Endothelial cell of umbilical vein (primary cell): ENCODE results near the gene ATG101. TPM values are rescaled to one million over a fixed set of nuclear protein-coding genes. Genes with fewer than 3 reads are reported as not detected.

Experiments
- BruUV-seq: library from RNA; stranded (reverse); fragments of 400-500 nt; replicated peaks from 2 replicates; lab custom pipeline; 2021; lab: Mats Ljungman, UMichigan
- CTCF ChIA-PET: fragments of 300-600, 350-600 bp; sonication (Branson Sonifier 250); formaldehyde crosslinking; loops from one replicate; lab custom pipeline; 2021; ENCODE audit warnings: antibody characterized with exemption, inconsistent platforms; lab: Charles Lee
- POLR2A ChIA-PET: fragments of 300-600, 350-600 bp; sonication (Branson Sonifier 250); formaldehyde crosslinking; loops from one replicate; lab custom pipeline; 2021; ENCODE audit warnings: antibody characterized with exemption, inconsistent platforms; lab: Charles Lee
- DNase-seq: peaks from one replicate; pipeline ENCODE4 v3.0.0-alpha.2; 2011; ENCODE audit warnings: low read depth, low spot score
- FAIRE-seq: peaks from 2 replicates; lab custom pipeline; 2011; peaks lifted over from hg19 to GRCh38; lab: Jason Lieb, UNC
- H2AFZ ChIP-seq: 2 replicates; pipeline ENCODE4 v1.6.0; 2012; ENCODE audit warnings: low read depth, low read length, control low read depth, inconsistent platforms
- H3K27ac ChIP-seq: 2 replicates; pipeline ENCODE4 v1.5.1; 2011; ENCODE audit warnings: low read depth, mild to moderate bottlenecking, control low read depth, low read length, moderate library complexity; ENCODE audit not compliant: insufficient read depth
- H3K27me3 ChIP-seq, 2 experiments: 2 replicates each; pipeline versions ENCODE4 v1.6.0 to v1.6.1; 2011; ENCODE audit warnings: low read length in 2 of 2, mixed read lengths in 1 of 2; ENCODE audit not compliant: control insufficient read depth in 2 of 2, insufficient read depth in 2 of 2
- H3K36me3 ChIP-seq, 2 experiments: 2 replicates in 1 of 2; 3 replicates in 1 of 2; pipeline ENCODE4 v1.5.1; 2011; ENCODE audit warnings: low read length in 2 of 2, mild to moderate bottlenecking in 1 of 2, moderate library complexity in 1 of 2; ENCODE audit not compliant: control insufficient read depth in 2 of 2, insufficient read depth in 2 of 2; ENCODE audit errors: extremely low read depth in 1 of 2
- H3K4me1 ChIP-seq: 3 replicates; pipeline ENCODE4 v1.5.1; 2011; ENCODE audit warnings: mild to moderate bottlenecking, low read length; ENCODE audit not compliant: control insufficient read depth, insufficient read depth; ENCODE audit errors: extremely low read depth
- H3K4me2 ChIP-seq: 2 replicates; pipeline ENCODE4 v1.6.1; 2011; ENCODE audit warnings: low read length, control low read depth, mixed read lengths; ENCODE audit not compliant: insufficient read depth
- H3K4me3 ChIP-seq, 3 experiments: fragments of 200-600 bp in 1 of 3; sonication (generic), shearing (Covaris generic) in 1 of 3; replicated peaks in 1 of 3; 2 replicates each; pipeline ENCODE4 v1.5.1; 2011 to 2016; ENCODE audit warnings: control low read depth in 3 of 3, low read length in 3 of 3, mild to moderate bottlenecking in 2 of 3, inconsistent platforms in 1 of 3, low read depth in 1 of 3, moderate library complexity in 1 of 3; ENCODE audit not compliant: insufficient read depth in 1 of 3
- H3K79me2 ChIP-seq: 2 replicates; pipeline ENCODE4 v1.6.0; 2012; ENCODE audit warnings: low read length, inconsistent platforms; ENCODE audit not compliant: control insufficient read depth, insufficient read depth
- H3K9ac ChIP-seq: replicated peaks from 2 replicates; pipeline ENCODE3; 2011; ENCODE audit warnings: low read length, control low read depth; ENCODE audit not compliant: insufficient read depth; ENCODE audit errors: extremely low read depth
- H3K9me1 ChIP-seq: replicated peaks from 3 replicates; pipeline ENCODE4 v1.6.0; 2011; ENCODE audit warnings: mild to moderate bottlenecking, low read length; ENCODE audit not compliant: control insufficient read depth, insufficient read depth; ENCODE audit errors: extremely low read depth
- H3K9me3 ChIP-seq: replicated peaks from 2 replicates; pipeline ENCODE4 v1.5.1; 2012; ENCODE audit warnings: low read length, inconsistent platforms; ENCODE audit not compliant: control insufficient read depth, insufficient read depth
- H4K20me1 ChIP-seq: replicated peaks from 2 replicates; pipeline ENCODE3; 2011; ENCODE audit warnings: mild to moderate bottlenecking, low read length; ENCODE audit not compliant: control insufficient read depth, insufficient read depth; ENCODE audit errors: extremely low read depth
- CTCF ChIP-seq, 2 donors: IDR thresholded peaks; 1 replicate in 1 of 2; 2 replicates in 1 of 2; pipeline ENCODE4 v1.5.1; 2011; ENCODE audit warnings: low read length in 2 of 2, mild to moderate bottlenecking in 2 of 2, moderate library complexity in 2 of 2, control low read depth in 1 of 2, inconsistent platforms in 1 of 2, low read depth in 1 of 2; ENCODE audit not compliant: insufficient read depth in 1 of 2; ENCODE audit errors: extremely low read depth in 1 of 2
- EZH2 ChIP-seq: IDR thresholded peaks from 2 replicates; pipeline ENCODE4 v1.6.1; 2012; ENCODE audit warnings: borderline replicate concordance, low read depth, mild to moderate bottlenecking, moderate library complexity, low read length, inconsistent platforms; ENCODE audit not compliant: severe bottlenecking
- FOS ChIP-seq: IDR thresholded peaks from 2 replicates; pipeline ENCODE4 v1.6.1; 2011; ENCODE audit warnings: mild to moderate bottlenecking, low read length, moderate library complexity, borderline replicate concordance; ENCODE audit not compliant: insufficient read depth
- GATA2 ChIP-seq: IDR thresholded peaks from 2 replicates; pipeline ENCODE4 v1.7.0; 2011; ENCODE audit warnings: low read depth, mild to moderate bottlenecking, moderate library complexity, mixed read lengths, low read length; ENCODE audit not compliant: insufficient read length, insufficient read depth
- JUN ChIP-seq: IDR thresholded peaks from 2 replicates; pipeline ENCODE4 v1.6.1; 2011; ENCODE audit warnings: borderline replicate concordance, low read depth; ENCODE audit not compliant: insufficient read length, insufficient read depth
- MYC ChIP-seq: IDR thresholded peaks from one replicate; pipeline ENCODE4 v1.6.1; 2011; ENCODE audit warnings: mild to moderate bottlenecking, low read depth, low read length
- POLR2A ChIP-seq: IDR thresholded peaks from 2 replicates; pipeline ENCODE4 v1.6.1; 2012; ENCODE audit warnings: low read depth, mild to moderate bottlenecking, control low read depth, low read length
- POLR2AphosphoS5 ChIP-seq: IDR thresholded peaks from 2 replicates; pipeline ENCODE4 v1.6.1; 2012; ENCODE audit warnings: low read depth, mild to moderate bottlenecking, control low read depth, low read length, moderate library complexity; ENCODE audit not compliant: insufficient read depth
- dilution Hi-C: fragments of 300-500 bp; cut with MboI; formaldehyde crosslinking; loops from one replicate; pipeline ENCODE4 v1.15.0; 2019; ENCODE audit warnings: low sequenced_read_pairs; ENCODE audit not compliant: extremely low pct_ligation_motif_present
- intact Hi-C: fragments of 100-400 bp; cut with micrococcal nuclease; formaldehyde crosslinking; loops from one replicate; pipeline ENCODE4 v1.10.0; 2022
- polyA plus RNA-seq, 4 experiments: library from polyadenylated mRNA; depleted of rRNA in 3 of 4; stranded (reverse) in 3 of 4; unstranded in 1 of 4; fragments of >200 nt; gene quantifications; 2 replicates each; pipeline versions ENCODE4 v1.2.1 to v1.2.3, GENCODE V29; 2011 to 2012; ENCODE audit warnings: missing spikeins in 1 of 4
- total RNA-seq: library from RNA; stranded (reverse); gene quantifications from 2 replicates; pipeline ENCODE4 v1.2.3, GENCODE V29; 2021
- TF ChIP-seq, protein P1 (sequence below): IDR thresholded peaks from 2 replicates; pipeline ENCODE4 v1.6.1; 2011; ENCODE audit not compliant: insufficient read depth, insufficient read length

Gene ATG101
- total and polyA plus RNA-seq, 2 donors (not counting 3 experiments of a cell fraction or from before 2014, with no cell fraction given): 41.6 to 78.4 TPM

DNA sequence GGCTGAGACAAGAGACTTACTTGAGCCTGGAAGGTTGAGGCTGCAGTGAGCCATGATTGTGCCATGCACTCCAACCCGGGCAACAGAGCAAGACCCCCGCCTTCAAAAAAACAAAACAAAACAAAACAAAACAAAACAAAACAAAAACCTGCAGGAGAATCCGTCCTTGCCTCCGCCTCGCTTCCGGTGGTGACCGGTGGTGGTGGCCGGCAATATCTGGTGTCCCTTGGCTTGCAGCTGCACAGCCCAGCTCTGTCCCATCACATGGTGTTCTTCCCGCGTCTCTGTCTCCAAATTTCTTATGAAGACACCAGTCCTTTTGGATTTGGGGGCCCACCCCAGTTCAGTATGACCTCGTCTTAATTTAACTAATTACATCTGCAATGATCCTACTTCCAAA, 19.7 kb downstream of the ATG101 start:
- dilution Hi-C loops: no loop called here

More for the DNA sequence above, 19.7 kb downstream of the ATG101 start:
- CTCF ChIA-PET: interaction anchor here (12.8 kb wide), 1 partner anchor 63 kb away, joined by 452 read pairs; no protein-coding TSS in a partner anchor
- Histone ChIP-seq H3K9me3 (no peaks in the 10 kb centered on the region), H3K79me2 (no peaks in the 10 kb centered on the region), H3K4me2 (no peak overlapping the region), H3K9ac (no peak overlapping the region), H3K4me3 (no peak overlapping the region), H3K4me1 (no peaks in the 10 kb centered on the region), H4K20me1 (no peaks in the 10 kb centered on the region), H3K27ac (no peak overlapping the region), H2AFZ (no peak overlapping the region), H3K36me3 (no peaks in the 10 kb centered on the region), H3K9me1 (no peaks in the 10 kb centered on the region), H3K27me3 (peaks cover 17% of the 10 kb centered on the region in 2 experiments)
- FAIRE-seq: no peak
- intact Hi-C loops: no loop called here
- no TSS peak for BruUV-seq
- DNase-seq: no peak
- TF ChIP-seq MYC (no peak), EZH2 (no peak), POLR2AphosphoS5 (no peak), POLR2A (no peak), CTCF (IDR thresholded peaks at IDR 0.05; ENCODE audit: extremely low read depth in 1 of 2, insufficient read depth in 1 of 2, low read depth in 1 of 2, low read length in 2 of 2) (no peak), JUN (no peak), GATA2 (no peak), FOS (no peak)
- TF ChIP-seq, protein P1, sequence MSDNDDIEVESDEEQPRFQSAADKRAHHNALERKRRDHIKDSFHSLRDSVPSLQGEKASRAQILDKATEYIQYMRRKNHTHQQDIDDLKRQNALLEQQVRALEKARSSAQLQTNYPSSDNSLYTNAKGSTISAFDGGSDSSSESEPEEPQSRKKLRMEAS: no peak
- POLR2A ChIA-PET: no interaction called here
